GM12872 (cell line): ENCODE results near the gene PPP3CA.

ENCODE experiments used
- CTCF ChIP-seq: IDR thresholded peaks from 3 replicates; pipeline ENCODE4 v1.5.1; 2011; ENCODE audit warnings: low read depth, mild to moderate bottlenecking, low read length, moderate library complexity; ENCODE audit not compliant: insufficient read depth

PPP3CA gene

DNA sequence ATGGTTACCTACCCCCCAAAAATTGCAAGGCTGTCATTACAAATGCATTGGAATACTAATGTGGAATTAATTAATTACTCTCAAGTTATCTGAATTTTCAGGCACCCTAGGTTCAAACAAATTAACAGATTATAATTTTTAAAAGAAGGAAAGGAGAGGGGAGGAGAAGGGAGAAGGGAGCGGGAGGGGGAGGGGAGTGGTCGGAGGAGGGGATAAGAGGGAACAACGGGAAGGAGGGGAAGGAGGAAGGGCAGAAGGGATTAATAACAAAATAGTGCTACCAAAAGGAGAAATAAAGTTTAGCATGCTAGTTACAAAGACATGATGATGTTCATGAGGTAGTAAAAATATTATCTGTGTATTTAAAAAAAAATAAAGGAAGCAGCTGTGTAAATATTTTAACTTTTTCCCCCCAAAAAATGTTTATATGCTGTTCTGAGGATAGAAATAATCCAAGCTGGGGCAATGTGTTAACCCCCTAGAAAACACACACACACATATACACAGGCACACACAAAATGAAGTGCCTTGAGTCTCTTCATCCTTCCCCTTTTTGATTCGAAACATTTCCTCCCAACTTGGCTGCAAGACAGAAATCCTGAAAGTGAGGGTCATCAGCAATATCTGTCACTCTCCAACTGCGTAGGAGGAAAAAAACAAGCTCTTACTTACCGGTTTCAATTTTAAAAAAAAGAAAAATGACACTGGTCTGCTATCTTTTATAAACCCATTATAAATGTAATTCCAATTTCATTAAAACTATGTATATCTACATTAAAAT lies 58.8 kb downstream of the PPP3CA start:
- no peak for TF ChIP-seq CTCF

GRCh38 chr4:101287324-101287723 lies 60.0 kb downstream of the PPP3CA start:
- TF ChIP-seq CTCF = no peak

GRCh38 chr4:101286663-101287062 lies 60.7 kb downstream of the PPP3CA start:
- TF ChIP-seq CTCF = no peak

- TF ChIP-seq CTCF = no peak
Measured at GRCh38 chr4:101285985-101286384, 61.3 kb downstream of the PPP3CA start.

DNA sequence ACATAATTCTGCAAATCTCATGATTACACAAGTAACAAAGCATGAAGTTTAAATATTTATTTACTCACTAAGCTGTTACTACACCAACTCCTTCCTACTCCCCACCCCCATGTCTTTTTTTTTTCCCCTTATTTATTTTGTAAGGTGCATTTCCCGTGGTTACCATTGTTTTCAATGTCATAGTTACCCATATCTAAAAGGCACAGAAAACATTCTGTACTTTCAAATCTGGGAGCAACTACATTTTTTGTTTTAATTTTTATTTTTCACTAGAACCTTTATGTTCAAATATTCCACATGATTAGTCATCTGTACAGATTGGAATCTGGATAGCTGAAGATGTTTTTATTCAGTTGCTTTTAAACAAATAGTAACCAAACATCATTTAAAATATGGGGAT lies 62.8 kb downstream of the PPP3CA start:
- TF ChIP-seq CTCF = no peak

GRCh38 chr4:101283434-101283833 lies 63.9 kb downstream of the PPP3CA start:
- TF ChIP-seq CTCF = no peak

GRCh38 chr4:101282076-101282844 lies 65.1 kb downstream of the PPP3CA start:
- TF ChIP-seq CTCF = no peak
